ENCODE results near the gene CFAP410. TPM values are rescaled to one million over a fixed set of nuclear protein-coding genes. Genes with fewer than 3 reads are reported as not detected.

CFAP410 gene
- total and polyA plus RNA-seq, 2 of the 4 experiments (the other 2 are of a cell fraction): 3.8 to 10.3 TPM

- TF ChIP-seq USF2 (IDR thresholded peaks at IDR 0.05; ENCODE audit: low read depth, low read length): no peak
These were observed 41.0 kb upstream of the CFAP410 start (continued) for GRCh38 chr21:44379991-44380865.

- H2BK15ac ChIP-seq (ENCODE audit: low read depth, low read length): no peak overlapping the region
- H2AK9ac ChIP-seq (replicated peaks; ENCODE audit: low read depth, low read length, poor library complexity): no peak overlapping the region
- no peak overlapping the region for H3K56ac ChIP-seq (ENCODE audit: extremely low read depth, insufficient read depth, low read length)
- WGBS, 2 experiments (ENCODE audit: extremely low coverage in 2 of 2, insufficient read length in 1 of 2): 63% methylated on average over 3 of the region's 5 CpGs; no CpG with 5 or more reads in 1 of the 2 experiments
- in situ Hi-C loops (cut with MboI; ENCODE audit: low sequenced_read_pairs): no loop called here
- dilution Hi-C loops (cut with HindIII; ENCODE audit: low sequenced_read_pairs, unreplicated experiment): no loop called here
- no peaks in the 10 kb centered on the region for H3K36me3 ChIP-seq (ENCODE audit: control insufficient read depth, insufficient read depth, low read length)
- no peak overlapping the region for H3K4ac ChIP-seq (ENCODE audit: low read depth, low read length)
- H4K20me1 ChIP-seq (ENCODE audit: insufficient read depth, low read length): no peaks in the 10 kb centered on the region
- H2BK5ac ChIP-seq (ENCODE audit: low read depth, low read length, poor library complexity, severe bottlenecking): no peak overlapping the region
- H3K4me1 ChIP-seq (ENCODE audit: control insufficient read depth, insufficient read depth, low read length): no peaks in the 10 kb centered on the region
- H4K5ac ChIP-seq (ENCODE audit: low read depth, low read length): no peak overlapping the region
- ATAC-seq (ENCODE audit: low read depth) (no peak), DNase-seq (no peak)
- H4K8ac ChIP-seq (ENCODE audit: low read depth in 2 of 2, low read length in 2 of 2): no peak overlapping the region
- H3K79me1 ChIP-seq (ENCODE audit: low read depth in 1 of 2, low read length in 2 of 2): no peaks in the 10 kb centered on the region
- no TSS peak for BruUV-seq (replicated peaks)
- intact Hi-C loops (cut with micrococcal nuclease): no loop called here
- H4K91ac ChIP-seq (ENCODE audit: insufficient read depth, low read depth, low read length): no peak overlapping the region
- H3K27ac ChIP-seq (ENCODE audit: insufficient read depth, low read length): no peak overlapping the region
- H2AK5ac ChIP-seq (ENCODE audit: low read depth, low read length): no peak overlapping the region
- H3K23ac ChIP-seq (ENCODE audit: low read depth, low read length): no peak overlapping the region
- peaks cover 2% of the 10 kb centered on the region for H3K27me3 ChIP-seq (ENCODE audit: control insufficient read depth, insufficient read depth, low read length)
- H3K14ac ChIP-seq (replicated peaks; ENCODE audit: low read depth, low read length): no peak overlapping the region
- ChIA-PET POLR2A (ENCODE audit: unreplicated experiment) (no interaction called here), CTCF (no interaction called here)
- H3K18ac ChIP-seq (ENCODE audit: low read depth, low read length): no peak overlapping the region
- no peak overlapping the region for H3K9ac ChIP-seq (ENCODE audit: low read depth, low read length)
- no peak overlapping the region for H3K4me2 ChIP-seq (ENCODE audit: low read depth, low read length)
- no peak overlapping the region for H2BK20ac ChIP-seq (ENCODE audit: low read depth, low read length)
- no peak overlapping the region for H2BK120ac ChIP-seq (ENCODE audit: low read depth, low read length)
- no peaks in the 10 kb centered on the region for H3K9me1 ChIP-seq (ENCODE audit: insufficient read depth, low read length)
- H3K9me3 ChIP-seq (ENCODE audit: control insufficient read depth, insufficient read depth, low read length): peaks cover 13% of the 10 kb centered on the region
- H2AFZ ChIP-seq (replicated peaks; ENCODE audit: low read length, poor library complexity): no peak overlapping the region
- H3K4me3 ChIP-seq (ENCODE audit: insufficient read depth, low read depth, low read length): no peak overlapping the region
- no peak for TF ChIP-seq ELK1 (IDR thresholded peaks at IDR 0.05; ENCODE audit: borderline replicate concordance, low read depth, low read length)
- TF ChIP-seq NFE2L2 (IDR thresholded peaks at IDR 0.05; ENCODE audit: low read depth, low read length): no peak
- TF ChIP-seq POLR2A (IDR thresholded peaks at IDR 0.05; ENCODE audit: low read depth, low read length): no peak
- TF ChIP-seq MXI1 (IDR thresholded peaks at IDR 0.05; ENCODE audit: borderline replicate concordance, low read depth, low read length): no peak
- no peak for TF ChIP-seq CHD1 (IDR thresholded peaks at IDR 0.05; ENCODE audit: low read depth, low read length)
- no peak for TF ChIP-seq SMC3 (IDR thresholded peaks at IDR 0.05; ENCODE audit: low read depth, low read length)
- no peak for TF ChIP-seq RCOR1 (IDR thresholded peaks at IDR 0.05; ENCODE audit: insufficient replicate concordance, low read length)
- no peak for TF ChIP-seq USF2 (IDR thresholded peaks at IDR 0.05; ENCODE audit: low read depth, low read length)
- TF ChIP-seq MAZ (IDR thresholded peaks at IDR 0.05; ENCODE audit: borderline replicate concordance, low read depth, low read length): no peak
- no peak for TF ChIP-seq RFX5 (IDR thresholded peaks at IDR 0.05; ENCODE audit: low read depth, low read length)
- TF ChIP-seq CTCF (conservative IDR thresholded peaks at IDR 0.05; ENCODE audit: low read depth, low read length): no peak
These were observed 40.3 kb upstream of the CFAP410 start for GRCh38 chr21:44379515-44379848.
